GM19043 (cell line): ENCODE results near the gene SESN1.

Source experiments
- ATAC-seq: cut with Tn5 transposase; IDR thresholded peaks from one replicate; pipeline ENCODE4 v1.9.1; 2021; ENCODE audit warnings: low read depth; ENCODE audit not compliant: unreplicated experiment

Gene SESN1

DNA sequence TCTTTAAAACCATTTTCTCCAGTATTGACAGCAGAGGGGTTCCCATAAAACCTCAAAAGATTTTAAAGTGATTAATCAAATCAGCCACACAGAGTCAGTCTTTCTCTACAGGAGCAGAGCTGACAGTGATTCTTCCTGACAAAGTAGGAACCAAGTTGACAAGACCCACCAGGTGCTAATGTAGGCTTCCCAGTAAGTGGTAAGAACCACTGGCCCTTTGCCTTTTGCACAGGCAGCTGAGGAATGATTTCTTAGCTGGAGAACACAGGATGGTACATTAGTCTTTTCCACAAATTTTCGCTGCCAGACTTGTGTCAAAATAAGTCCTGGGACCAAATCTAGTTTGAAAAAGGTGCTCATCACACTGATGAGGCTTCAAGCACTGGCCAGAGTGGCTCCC is 150.6 kb downstream of the SESN1 start:
- ATAC-seq = no peak

DNA sequence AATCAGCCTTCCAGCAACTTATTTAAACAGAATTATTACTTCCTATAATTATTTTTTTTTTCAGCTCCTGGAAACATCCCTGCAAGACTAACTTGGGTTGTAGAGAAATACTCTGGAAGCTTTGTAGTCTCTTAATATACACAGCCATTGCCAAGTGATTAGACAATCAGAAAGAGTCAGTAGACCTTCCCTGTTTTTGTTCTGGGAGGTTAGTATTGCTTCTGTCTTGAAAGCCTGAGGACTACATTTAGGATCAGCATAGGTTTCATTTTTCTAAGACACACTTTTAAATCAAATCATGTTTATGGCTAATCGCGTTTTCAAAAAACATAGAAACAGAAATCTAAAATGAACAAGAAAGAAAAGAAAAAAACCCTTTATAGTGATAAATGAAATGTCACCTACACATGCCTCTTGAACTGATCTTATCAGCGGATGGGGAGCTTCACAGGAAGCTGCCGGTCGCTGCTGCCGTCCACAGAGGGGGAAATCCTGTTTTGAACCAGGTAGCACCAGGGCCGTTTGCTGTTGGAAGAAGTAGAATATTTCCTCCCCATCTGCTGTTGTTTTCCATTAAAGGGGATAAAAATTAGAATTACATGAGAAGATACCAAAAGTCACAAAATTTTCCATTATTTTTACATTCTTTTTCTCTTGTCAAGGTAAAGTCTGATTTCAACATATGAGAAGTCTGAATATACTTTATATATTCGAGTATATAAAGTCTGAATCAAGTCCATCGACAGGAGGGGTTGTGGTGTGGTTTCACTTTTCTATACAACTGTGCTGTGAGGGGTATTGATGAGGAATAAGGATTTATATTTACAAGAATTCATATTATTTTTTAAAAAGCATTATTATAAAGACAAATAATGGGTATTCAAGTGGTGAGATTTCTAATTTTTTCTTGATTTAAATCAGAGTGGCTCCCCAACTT is 151.8 kb downstream of the SESN1 start:
- ATAC-seq = no peak

DNA sequence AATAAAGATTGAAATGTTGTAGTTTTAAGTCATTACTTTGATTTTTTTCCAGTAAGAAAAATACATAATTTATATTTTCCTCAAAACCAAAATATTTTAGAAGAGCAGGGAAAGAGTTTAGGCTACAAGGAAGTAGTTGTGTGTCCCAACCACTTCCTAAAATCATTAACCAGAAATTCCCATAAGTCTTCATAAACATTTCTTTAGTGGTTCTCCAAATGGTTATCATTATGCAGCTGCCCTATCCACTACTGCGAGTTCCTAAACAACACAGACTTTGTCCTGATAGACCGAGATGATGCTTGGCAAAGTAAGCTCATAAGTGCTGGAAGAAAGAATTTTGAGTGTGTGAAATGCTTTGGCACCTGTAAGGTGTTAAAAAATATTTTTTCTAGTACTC is 152.8 kb downstream of the SESN1 start:
- no peak for ATAC-seq

DNA sequence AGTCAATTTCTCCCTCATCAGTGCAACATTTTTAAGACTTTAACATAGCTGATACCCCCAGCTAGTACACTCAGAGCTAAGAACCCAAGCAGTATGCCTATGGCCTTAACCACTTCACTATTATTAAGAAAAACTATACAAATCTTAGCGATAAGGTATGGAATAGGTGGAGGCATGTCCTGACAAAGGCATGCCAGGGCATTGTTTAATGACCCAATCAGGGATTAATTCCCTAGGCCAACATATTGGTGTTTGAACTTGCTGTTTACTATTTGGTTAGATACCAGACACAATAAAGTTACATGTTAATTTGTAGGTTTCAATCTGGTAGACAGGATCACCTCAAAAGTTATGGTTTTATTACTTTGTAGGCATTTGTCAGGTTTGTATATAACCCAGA is 153.4 kb downstream of the SESN1 start:
- no peak for ATAC-seq

DNA sequence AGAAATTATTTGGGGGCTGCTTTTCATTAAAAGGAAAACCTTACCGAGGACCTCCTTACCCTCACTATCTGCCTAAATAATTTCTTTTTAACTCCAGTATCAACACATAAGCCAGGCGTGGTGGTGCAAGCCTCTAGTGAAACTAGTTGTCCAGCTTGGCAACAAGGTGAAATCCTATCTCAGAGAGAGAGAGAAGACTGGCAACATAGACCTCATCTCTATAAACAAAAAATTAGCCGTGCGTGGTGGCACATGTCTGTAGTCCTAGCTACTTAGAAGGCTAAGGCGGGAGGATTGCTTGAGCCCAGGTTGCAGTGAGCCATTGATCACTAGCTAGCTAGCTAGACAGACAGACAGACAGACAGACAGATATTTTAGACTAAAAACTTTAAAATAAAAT is 153.9 kb downstream of the SESN1 start:
- no peak for ATAC-seq

DNA sequence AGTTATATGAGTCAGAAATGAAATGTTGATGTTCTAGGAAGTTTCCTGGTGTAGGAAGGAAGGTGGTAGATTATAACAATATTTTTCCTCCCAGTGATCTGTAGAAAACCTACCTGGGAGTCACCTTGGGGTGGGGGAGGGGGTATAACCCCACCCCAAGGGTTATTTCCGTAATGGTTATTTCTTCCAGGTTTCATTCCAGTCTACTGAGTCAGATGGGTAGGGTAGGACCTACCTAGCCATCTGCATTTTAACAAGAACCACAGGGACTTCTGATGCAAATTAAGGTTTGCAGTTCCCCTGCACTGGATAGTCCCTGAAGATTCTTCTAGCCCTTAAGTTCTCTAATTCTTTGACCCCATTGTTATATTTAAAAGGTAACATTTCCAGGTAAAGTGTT is 157.5 kb downstream of the SESN1 start:
- no peak for ATAC-seq
